Stimulated activated naive CD8-positive, alpha-beta T cell treated with anti-CD3 and anti-CD28 coated beads, Interleukin-15, amount 100 ng/mL, for 72 hours (primary cell): Measurements from ENCODE around the gene LRRK1.

Source experiments
- ATAC-seq: fragments of 150-1000 bp; cut with Tn5 transposase; 2 replicates; pipeline ENCODE4 v1.10.0; 2021; ENCODE audit warnings: mild to moderate bottlenecking, moderate library complexity
- DNase-seq, 2 donors: peaks; one replicate each; pipeline ENCODE4 v3.0.0; 2021 to 2022
- H3K27ac Mint-ChIP-seq, 2 donors: one replicate each; pipeline ENCODE4 v1.8.0; 2022; ENCODE audit warnings: mild to moderate bottlenecking in 2 of 2, mixed read lengths in 2 of 2, moderate library complexity in 2 of 2
- H3K27me3 Mint-ChIP-seq: one replicate; pipeline ENCODE4 v1.8.0; 2022; ENCODE audit warnings: mixed read lengths
- H3K4me1 Mint-ChIP-seq: one replicate; pipeline ENCODE4 v1.8.0; 2022; ENCODE audit warnings: mild to moderate bottlenecking, mixed read lengths
- H3K4me3 Mint-ChIP-seq, 2 donors: one replicate each; pipeline ENCODE4 v1.8.0; 2022; ENCODE audit warnings: mild to moderate bottlenecking in 2 of 2, mixed read lengths in 2 of 2, moderate library complexity in 1 of 2
- H3K9me3 Mint-ChIP-seq, 2 donors: one replicate each; pipeline ENCODE4 v1.8.0; 2022; ENCODE audit warnings: mixed read lengths in 2 of 2

The LRRK1 gene

GRCh38 chr15:101101676-101102075 lies 182.5 kb downstream of the LRRK1 start:
- Mint-ChIP-seq H3K27me3 (peaks cover 2% of the 10 kb centered on the region), H3K4me1 (peaks cover 12% of the 10 kb centered on the region), H3K27ac (no peak overlapping the region), H3K9me3 (peaks cover 0 to 7% of the 10 kb centered on the region in 2 donors), H3K4me3 (no peak overlapping the region)
- no peak for ATAC-seq
- no peak for DNase-seq

- H3K27me3 Mint-ChIP-seq: no peaks in the 10 kb centered on the region
Observed at GRCh38 chr15:101102746-101103145, 183.6 kb downstream of the LRRK1 start.

GRCh38 chr15:101103598-101103997 lies 184.4 kb downstream of the LRRK1 start:
- H3K4me1 Mint-ChIP-seq: peaks cover 12% of the 10 kb centered on the region
- no peak overlapping the region for H3K4me3 Mint-ChIP-seq
- ATAC-seq: no peak
- peaks cover 0 to 7% of the 10 kb centered on the region in 2 donors for H3K9me3 Mint-ChIP-seq
- no peak for DNase-seq
- no peaks in the 10 kb centered on the region for H3K27me3 Mint-ChIP-seq
- H3K27ac Mint-ChIP-seq: no peak overlapping the region

More at GRCh38 chr15:101102746-101103145, 183.6 kb downstream of the LRRK1 start:
- Mint-ChIP-seq H3K4me3 (no peak overlapping the region), H3K4me1 (peaks cover 12% of the 10 kb centered on the region), H3K27ac (no peak overlapping the region), H3K9me3 (peaks cover 0 to 7% of the 10 kb centered on the region in 2 donors)
- no peak for DNase-seq
- ATAC-seq: no peak

GRCh38 chr15:101104141-101104540 lies 185.0 kb downstream of the LRRK1 start:
- H3K9me3 Mint-ChIP-seq: peaks cover 0 to 7% of the 10 kb centered on the region in 2 donors
- ATAC-seq (no peak), DNase-seq (no peak)
- H3K4me3 Mint-ChIP-seq: no peak overlapping the region
- no peaks in the 10 kb centered on the region for H3K27me3 Mint-ChIP-seq
- H3K27ac Mint-ChIP-seq: no peak overlapping the region
- H3K4me1 Mint-ChIP-seq: peaks cover 12% of the 10 kb centered on the region

- ATAC-seq: no peak
Observed at GRCh38 chr15:101105059-101105891, 186.1 kb downstream of the LRRK1 start.

GRCh38 chr15:101107101-101107500 lies 187.9 kb downstream of the LRRK1 start:
- ATAC-seq: no peak
- DNase-seq: no peak
- Mint-ChIP-seq H3K27me3 (no peaks in the 10 kb centered on the region), H3K27ac (no peak overlapping the region), H3K9me3 (no peaks in the 10 kb centered on the region), H3K4me3 (no peak overlapping the region), H3K4me1 (peaks cover 12% of the 10 kb centered on the region)

More at GRCh38 chr15:101105059-101105891, 186.1 kb downstream of the LRRK1 start:
- Mint-ChIP-seq H3K9me3 (peaks cover 0 to 7% of the 10 kb centered on the region in 2 donors), H3K4me1 (peaks cover 12% of the 10 kb centered on the region), H3K27ac (no peak overlapping the region), H3K4me3 (no peak overlapping the region), H3K27me3 (no peaks in the 10 kb centered on the region)
- no peak for DNase-seq

GRCh38 chr15:101107625-101108460 lies 188.7 kb downstream of the LRRK1 start:
- Mint-ChIP-seq H3K9me3 (no peaks in the 10 kb centered on the region), H3K4me1 (peaks cover 12% of the 10 kb centered on the region), H3K27me3 (no peaks in the 10 kb centered on the region), H3K27ac (no peak overlapping the region), H3K4me3 (no peak overlapping the region)
- DNase-seq: no peak
- no peak for ATAC-seq

- Mint-ChIP-seq H3K27ac (no peak overlapping the region), H3K9me3 (no peaks in the 10 kb centered on the region), H3K27me3 (no peaks in the 10 kb centered on the region), H3K4me3 (no peak overlapping the region), H3K4me1 (peaks cover 9% of the 10 kb centered on the region)
- DNase-seq (no peak), ATAC-seq (no peak)
Observed at GRCh38 chr15:101108461-101108775, 189.3 kb downstream of the LRRK1 start.

- DNase-seq (no peak), ATAC-seq (no peak)
- Mint-ChIP-seq H3K9me3 (no peaks in the 10 kb centered on the region), H3K4me1 (peaks cover 7% of the 10 kb centered on the region), H3K4me3 (no peak overlapping the region), H3K27ac (no peak overlapping the region), H3K27me3 (no peaks in the 10 kb centered on the region)
Observed at GRCh38 chr15:101108791-101109190, 189.6 kb downstream of the LRRK1 start.

GRCh38 chr15:101110681-101111569 lies 191.8 kb downstream of the LRRK1 start:
- no peak for DNase-seq

GRCh38 chr15:101111570-101112262 lies 192.6 kb downstream of the LRRK1 start:
- H3K4me3 Mint-ChIP-seq: no peak overlapping the region
- peak overlapping the region in 1 of 2 donors; percentile 91 for H3K27ac Mint-ChIP-seq
- DNase-seq (no peak), ATAC-seq (peak; percentile 25)
- H3K9me3 Mint-ChIP-seq: no peaks in the 10 kb centered on the region
- no peaks in the 10 kb centered on the region for H3K27me3 Mint-ChIP-seq
- H3K4me1 Mint-ChIP-seq: peaks cover 15% of the 10 kb centered on the region

More at GRCh38 chr15:101110681-101111569, 191.8 kb downstream of the LRRK1 start:
- Mint-ChIP-seq H3K27ac (peak overlapping the region in 1 of 2 donors; percentile 91), H3K9me3 (no peaks in the 10 kb centered on the region), H3K27me3 (no peaks in the 10 kb centered on the region), H3K4me1 (peaks cover 13% of the 10 kb centered on the region), H3K4me3 (no peak overlapping the region)
- ATAC-seq: no peak

GRCh38 chr15:101112336-101113113 lies 193.4 kb downstream of the LRRK1 start:
- Mint-ChIP-seq H3K27me3 (no peaks in the 10 kb centered on the region), H3K4me3 (no peak overlapping the region), H3K27ac (no peak overlapping the region), H3K9me3 (no peaks in the 10 kb centered on the region), H3K4me1 (peaks cover 18% of the 10 kb centered on the region)
- ATAC-seq (peak; percentile 7), DNase-seq (no peak)

GRCh38 chr15:101113114-101114005 lies 194.2 kb downstream of the LRRK1 start:
- DNase-seq: no peak
- no peak overlapping the region for H3K4me3 Mint-ChIP-seq
- no peaks in the 10 kb centered on the region for H3K27me3 Mint-ChIP-seq
- no peak for ATAC-seq
- H3K27ac Mint-ChIP-seq: no peak overlapping the region
- H3K4me1 Mint-ChIP-seq: peaks cover 18% of the 10 kb centered on the region
- H3K9me3 Mint-ChIP-seq: no peaks in the 10 kb centered on the region
